ENCODE results near the gene NAA35. TPM values are rescaled to one million over a fixed set of nuclear protein-coding genes. Genes with fewer than 3 reads are reported as not detected.
A peak's percentile ranks its signal among the peaks of the same experiment; 100 is the strongest.
"Not testable (repeated sequence)": the region's sequence is repeated elsewhere in the genome, so short reads cannot be mapped to it uniquely, and the experiment has no call there.

Gene NAA35
- total RNA-seq, 3 donors from 2014 or later: 14.2 to 30.4 (median 21.0) TPM

GRCh38 chr9:85917756-85918155, 23.2 kb upstream of the NAA35 start:
- TF ChIP-seq CTCF (IDR thresholded peaks at IDR 0.05): no peak
- no peak for TF ChIP-seq POLR2AphosphoS5 (IDR thresholded peaks at IDR 0.05)
- DNase-seq (ENCODE audit: low spot score in 2 of 2): no peak
- H3K36me3 ChIP-seq: no peaks in the 10 kb centered on the region
- H3K27me3 ChIP-seq: no peaks in the 10 kb centered on the region
- no peak overlapping the region for H3K4me3 ChIP-seq
- H3K9me3 ChIP-seq: no peaks in the 10 kb centered on the region
- intact Hi-C loops (cut with DNase I; ENCODE audit: low total_unique reads): no loop called here
- H3K4me1 ChIP-seq: no peaks in the 10 kb centered on the region
- H3K27ac ChIP-seq: no peak overlapping the region

- H3K4me3 ChIP-seq: no peak overlapping the region
- no peak overlapping the region for H3K27ac ChIP-seq
- H3K27me3 ChIP-seq: no peaks in the 10 kb centered on the region
- TF ChIP-seq POLR2A (IDR thresholded peaks at IDR 0.05): no peak
- no peak for TF ChIP-seq CTCF (IDR thresholded peaks at IDR 0.05)
- TF ChIP-seq POLR2AphosphoS5 (IDR thresholded peaks at IDR 0.05): no peak
- intact Hi-C loops (cut with DNase I; ENCODE audit: low total_unique reads): no loop called here
- no peak for DNase-seq (ENCODE audit: low spot score in 2 of 2)
- no peaks in the 10 kb centered on the region for H3K36me3 ChIP-seq
- H3K9me3 ChIP-seq: no peaks in the 10 kb centered on the region
- H3K4me1 ChIP-seq: no peaks in the 10 kb centered on the region
Observed at GRCh38 chr9:85925493-85925892, 15.5 kb upstream of the NAA35 start.

- Histone ChIP-seq H3K4me3 (no peak overlapping the region), H3K36me3 (no peaks in the 10 kb centered on the region), H3K4me1 (no peaks in the 10 kb centered on the region), H3K27ac (no peak overlapping the region), H3K9me3 (no peaks in the 10 kb centered on the region), H3K27me3 (no peaks in the 10 kb centered on the region)
- intact Hi-C loops (cut with DNase I; ENCODE audit: low total_unique reads): no loop called here
- no peak for DNase-seq (ENCODE audit: low spot score in 2 of 2)
- TF ChIP-seq POLR2A (IDR thresholded peaks at IDR 0.05) (no peak), CTCF (IDR thresholded peaks at IDR 0.05) (no peak), POLR2AphosphoS5 (IDR thresholded peaks at IDR 0.05) (no peak)
Observed at GRCh38 chr9:85927076-85927475, 13.9 kb upstream of the NAA35 start.

- no peaks in the 10 kb centered on the region for H3K27me3 ChIP-seq
- H3K36me3 ChIP-seq: no peaks in the 10 kb centered on the region
- H3K4me3 ChIP-seq: no peak overlapping the region
- H3K4me1 ChIP-seq: no peaks in the 10 kb centered on the region
- H3K9me3 ChIP-seq: no peaks in the 10 kb centered on the region
- TF ChIP-seq POLR2AphosphoS5 (IDR thresholded peaks at IDR 0.05) (no peak), POLR2A (IDR thresholded peaks at IDR 0.05) (no peak), CTCF (IDR thresholded peaks at IDR 0.05) (no peak)
- DNase-seq (ENCODE audit: low spot score in 2 of 2): no peak
- intact Hi-C loops (cut with DNase I; ENCODE audit: low total_unique reads): no loop called here
- no peak overlapping the region for H3K27ac ChIP-seq
Observed at GRCh38 chr9:85931495-85931894, 9.5 kb upstream of the NAA35 start.

- H3K4me1 ChIP-seq; H3K4me3 ChIP-seq; H3K36me3 ChIP-seq; H3K9me3 ChIP-seq; DNase-seq (ENCODE audit: low spot score in 2 of 2); intact Hi-C loops (cut with DNase I; ENCODE audit: low total_unique reads); H3K27me3 ChIP-seq; H3K27ac ChIP-seq: not testable (repeated sequence)
Observed at GRCh38 chr9:85935950-85936349, 5.0 kb upstream of the NAA35 start.

- H3K36me3 ChIP-seq: no peaks in the 10 kb centered on the region
- TF ChIP-seq POLR2A (IDR thresholded peaks at IDR 0.05) (peak; percentile 58), CTCF (IDR thresholded peaks at IDR 0.05) (no peak), POLR2AphosphoS5 (IDR thresholded peaks at IDR 0.05) (peak in 2 of 3 donors; percentile 73 to 91)
- peak overlapping the region; percentile 96 to 97 (median 97) for H3K4me3 ChIP-seq
- intact Hi-C loops (cut with DNase I; ENCODE audit: low total_unique reads): no loop called here
- peak overlapping the region; percentile 97 to 98 for H3K27ac ChIP-seq
- no peaks in the 10 kb centered on the region for H3K4me1 ChIP-seq
- DNase-seq (ENCODE audit: low spot score in 2 of 2): no peak
- no peaks in the 10 kb centered on the region for H3K9me3 ChIP-seq
- H3K27me3 ChIP-seq: no peaks in the 10 kb centered on the region
Observed at GRCh38 chr9:85940275-85940831, 593 bp upstream of the NAA35 start.

Measured in breast epithelium (tissue), 4 donors.